GM12873 (cell line): ENCODE results near the gene ITK.

Experiments used
- TF ChIP-seq, protein P1 (sequence below): IDR thresholded peaks from 2 replicates; pipeline ENCODE4 v1.5.1; 2012; ENCODE audit warnings: low read depth, mild to moderate bottlenecking, moderate library complexity, low read length, control low read depth; ENCODE audit not compliant: insufficient read depth; ENCODE audit errors: missing control alignments

The ITK gene

DNA sequence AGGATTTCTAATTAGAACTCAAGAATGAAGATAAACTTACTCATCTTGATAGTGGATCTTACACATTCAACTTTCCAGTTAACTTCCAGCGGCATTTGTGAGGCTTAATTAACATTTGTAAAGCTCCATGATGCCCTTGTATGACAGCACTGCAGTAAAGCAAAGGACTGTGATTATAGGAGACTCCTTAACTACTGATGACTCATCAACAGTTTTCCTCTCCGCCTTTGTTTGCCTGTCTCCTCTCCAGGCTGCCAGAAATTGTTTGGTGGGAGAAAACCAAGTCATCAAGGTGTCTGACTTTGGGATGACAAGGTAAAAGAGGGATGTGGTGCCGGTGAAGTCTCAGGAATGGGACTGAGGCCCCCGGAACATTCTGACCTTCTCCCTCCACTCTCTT, 64.8 kb downstream of the ITK start:
- TF ChIP-seq, protein P1, sequence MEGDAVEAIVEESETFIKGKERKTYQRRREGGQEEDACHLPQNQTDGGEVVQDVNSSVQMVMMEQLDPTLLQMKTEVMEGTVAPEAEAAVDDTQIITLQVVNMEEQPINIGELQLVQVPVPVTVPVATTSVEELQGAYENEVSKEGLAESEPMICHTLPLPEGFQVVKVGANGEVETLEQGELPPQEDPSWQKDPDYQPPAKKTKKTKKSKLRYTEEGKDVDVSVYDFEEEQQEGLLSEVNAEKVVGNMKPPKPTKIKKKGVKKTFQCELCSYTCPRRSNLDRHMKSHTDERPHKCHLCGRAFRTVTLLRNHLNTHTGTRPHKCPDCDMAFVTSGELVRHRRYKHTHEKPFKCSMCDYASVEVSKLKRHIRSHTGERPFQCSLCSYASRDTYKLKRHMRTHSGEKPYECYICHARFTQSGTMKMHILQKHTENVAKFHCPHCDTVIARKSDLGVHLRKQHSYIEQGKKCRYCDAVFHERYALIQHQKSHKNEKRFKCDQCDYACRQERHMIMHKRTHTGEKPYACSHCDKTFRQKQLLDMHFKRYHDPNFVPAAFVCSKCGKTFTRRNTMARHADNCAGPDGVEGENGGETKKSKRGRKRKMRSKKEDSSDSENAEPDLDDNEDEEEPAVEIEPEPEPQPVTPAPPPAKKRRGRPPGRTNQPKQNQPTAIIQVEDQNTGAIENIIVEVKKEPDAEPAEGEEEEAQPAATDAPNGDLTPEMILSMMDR, result no peak

DNA sequence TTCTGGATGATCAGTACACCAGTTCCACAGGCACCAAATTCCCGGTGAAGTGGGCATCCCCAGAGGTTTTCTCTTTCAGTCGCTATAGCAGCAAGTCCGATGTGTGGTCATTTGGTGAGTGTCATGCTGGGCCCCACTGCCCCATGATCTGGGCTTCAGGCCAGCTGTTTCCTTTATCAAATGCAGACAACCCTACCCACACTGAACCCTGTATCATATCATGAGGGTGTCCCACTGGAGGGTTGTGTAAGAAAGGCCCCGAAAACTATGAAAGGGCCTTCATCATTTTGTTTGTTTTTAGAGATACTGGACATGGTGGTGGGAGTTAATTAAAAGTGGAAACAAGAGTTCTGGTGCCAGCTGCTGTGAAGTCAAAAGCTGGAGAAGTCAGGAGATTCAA, 65.2 kb downstream of the ITK start:
- TF ChIP-seq, protein P1, result no peak

DNA sequence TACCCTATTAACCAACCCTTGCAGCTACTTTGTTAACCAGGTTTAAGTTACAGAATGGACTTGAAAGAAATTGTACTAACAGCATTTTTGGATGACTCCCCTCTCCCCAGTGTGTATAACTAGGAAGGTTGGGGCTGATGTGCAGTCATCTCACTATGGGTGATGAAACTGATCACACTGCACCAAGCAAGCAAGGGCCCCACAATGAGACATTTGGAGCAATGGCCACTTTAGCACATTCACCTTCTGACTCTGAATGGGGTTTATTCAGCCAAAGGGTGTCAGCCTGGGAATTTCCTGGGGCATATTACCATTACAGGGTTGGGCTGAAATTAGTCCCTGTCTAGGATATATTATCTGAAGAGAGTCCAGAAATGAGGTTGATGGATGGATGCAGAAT, 66.6 kb downstream of the ITK start:
- TF ChIP-seq, protein P1, result no peak

DNA sequence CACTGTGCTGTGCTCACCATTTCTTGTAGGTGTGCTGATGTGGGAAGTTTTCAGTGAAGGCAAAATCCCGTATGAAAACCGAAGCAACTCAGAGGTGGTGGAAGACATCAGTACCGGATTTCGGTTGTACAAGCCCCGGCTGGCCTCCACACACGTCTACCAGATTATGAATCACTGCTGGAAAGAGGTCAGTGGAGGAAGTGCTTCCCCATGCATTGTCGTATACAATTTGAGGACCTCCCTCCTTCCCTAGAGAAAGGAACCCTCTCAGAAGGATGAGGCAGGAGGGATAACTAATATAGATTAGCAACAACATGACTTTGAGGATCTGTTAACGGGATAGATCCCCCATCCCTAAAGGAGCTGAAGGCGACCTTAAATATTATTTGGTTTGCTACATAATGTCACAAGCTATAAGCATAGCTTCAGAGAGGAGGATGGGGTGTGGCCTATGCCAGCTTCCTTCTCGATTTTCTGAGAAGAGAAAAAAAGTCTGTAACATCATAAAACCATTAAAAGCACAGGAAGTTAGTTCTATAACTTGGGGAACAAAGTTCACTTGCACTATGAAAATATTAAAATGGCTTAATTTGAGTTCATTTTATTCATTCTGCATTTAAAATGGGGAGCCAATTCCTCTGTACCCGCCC, 68.3 kb downstream of the ITK start:
- TF ChIP-seq, protein P1, result no peak

DNA sequence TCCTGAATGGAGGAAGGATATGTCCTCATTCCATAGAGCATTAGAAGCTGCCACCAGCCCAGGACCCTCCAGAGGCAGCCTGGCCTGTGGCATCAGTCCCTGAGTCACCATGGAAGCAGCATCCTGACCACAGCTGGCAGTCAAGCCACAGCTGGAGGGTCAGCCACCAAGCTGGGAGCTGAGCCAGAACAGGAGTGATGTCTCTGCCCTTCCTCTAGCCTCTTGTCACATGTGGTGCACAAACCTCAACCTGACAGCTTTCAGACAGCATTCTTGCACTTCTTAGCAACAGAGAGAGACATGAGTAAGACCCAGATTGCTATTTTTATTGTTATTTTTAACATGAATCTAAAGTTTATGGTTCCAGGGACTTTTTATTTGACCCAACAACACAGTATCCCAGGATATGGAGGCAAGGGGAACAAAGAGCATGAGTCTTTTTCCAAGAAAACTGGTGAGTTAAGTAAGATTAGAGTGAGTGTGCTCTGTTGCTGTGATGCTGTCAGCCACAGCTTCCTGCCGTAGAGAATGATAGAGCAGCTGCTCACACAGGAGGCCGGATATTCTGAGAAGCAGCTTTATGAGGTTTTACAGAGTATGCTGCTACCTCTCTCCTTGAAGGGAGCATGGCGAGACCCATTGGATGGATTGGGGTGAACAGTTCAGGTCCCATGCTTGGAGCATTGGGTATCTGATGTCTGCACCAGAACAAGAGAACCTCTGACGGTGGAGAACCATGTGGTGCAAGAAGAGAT, 72.2 kb downstream of the ITK start:
- TF ChIP-seq, protein P1, result no peak

DNA sequence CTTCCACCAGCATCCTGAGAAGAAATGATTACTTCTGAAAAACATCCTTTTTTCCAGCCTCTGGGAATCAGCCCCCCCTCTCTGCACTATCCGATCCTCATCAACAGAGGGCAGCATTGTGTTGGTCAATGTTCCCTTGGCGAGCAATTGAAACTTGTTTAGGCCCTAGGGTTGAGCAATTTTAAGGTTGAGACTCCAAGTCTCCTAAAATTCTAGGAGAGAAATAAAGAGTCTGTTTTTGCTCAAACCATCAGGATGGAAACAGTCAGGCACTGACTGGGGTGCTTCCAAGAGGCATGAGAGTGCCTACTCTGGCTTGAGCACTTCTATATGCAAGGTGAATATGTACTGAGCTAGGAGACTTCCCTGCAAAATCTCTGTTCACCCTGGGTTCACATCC, 72.9 kb downstream of the ITK start:
- TF ChIP-seq, protein P1, result peak; percentile 88

DNA sequence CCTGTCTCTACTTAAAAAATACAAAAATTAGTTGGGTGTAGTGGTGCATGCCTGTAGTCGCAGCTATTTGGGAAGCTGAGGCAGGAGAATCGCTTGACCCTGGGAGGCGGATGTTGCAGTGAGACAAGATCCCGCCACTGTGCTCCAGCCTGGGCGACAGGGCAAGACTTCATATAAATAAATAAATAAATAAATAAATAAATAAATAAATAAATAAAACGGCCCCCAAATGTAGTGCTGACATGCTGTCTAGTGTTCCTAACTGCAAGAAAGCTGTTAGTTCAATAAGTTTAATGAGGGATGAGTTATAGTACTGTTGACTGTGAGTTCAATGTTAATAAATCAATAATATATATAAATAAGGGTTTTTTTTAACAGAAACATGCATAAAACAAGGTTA, 77.8 kb downstream of the ITK start:
- TF ChIP-seq, protein P1, result no peak
